Esophagus squamous epithelium (tissue), 4 donors: ENCODE data around the gene EEIG1.

ENCODE experiments used
- CTCF ChIP-seq, 6 experiments: fragments of 450-650 bp in 4 of 6; fragments of 200-600 bp in 2 of 6; sonication (generic) in 2 of 6; IDR thresholded peaks; one replicate each; pipeline ENCODE4 v1.5.1; 2016 to 2019; ENCODE audit warnings: antibody characterized with exemption in 6 of 6, mild to moderate bottlenecking in 4 of 6, moderate library complexity in 4 of 6
- POLR2A ChIP-seq, 4 donors: fragments of 450-650 bp; IDR thresholded peaks; one replicate each; pipeline ENCODE4 v1.6.1; 2017; ENCODE audit warnings: antibody characterized with exemption in 4 of 4, mild to moderate bottlenecking in 4 of 4, moderate library complexity in 3 of 4

GRCh38 chr9:128026773-128027541 is 46.2 kb upstream of the EEIG1 start:
- TF ChIP-seq CTCF (IDR thresholded peaks at IDR 0.05) (no peak), POLR2A (IDR thresholded peaks at IDR 0.05) (no peak)
